NCI-H69 (cell line): ENCODE results near the gene IRGM.

Experiments used
- DNase-seq: peaks from one replicate; lab custom pipeline; 2025; lab: John Stamatoyannopoulos, UW

The IRGM gene

GRCh38 chr5:150895431-150896428, 49.4 kb downstream of the IRGM start:
- no peak for DNase-seq
